Gastroesophageal sphincter (tissue), 3 donors: ENCODE data around the gene BCL2L1.
"Not testable (repeated sequence)": the region's sequence is repeated elsewhere in the genome, so short reads cannot be mapped to it uniquely, and the experiment has no call there.

Experiments
- CTCF ChIP-seq, 4 experiments: fragments of 200-600 bp in 2 of 4; fragments of 450-650 bp in 2 of 4; sonication (generic) in 1 of 4; IDR thresholded peaks; one replicate each; pipeline ENCODE4 v1.5.1; 2017 to 2019; ENCODE audit warnings: antibody characterized with exemption in 4 of 4, mild to moderate bottlenecking in 2 of 4, moderate library complexity in 2 of 4
- EP300 ChIP-seq: sonication (generic); formaldehyde crosslinking; IDR thresholded peaks from one replicate; pipeline ENCODE4 v1.6.1; 2017; ENCODE audit warnings: antibody characterized with exemption, mild to moderate bottlenecking
- POLR2A ChIP-seq, 2 donors: fragments of 450-650 bp; IDR thresholded peaks; one replicate each; pipeline ENCODE4 v1.6.1; 2017; ENCODE audit warnings: antibody characterized with exemption in 2 of 2, mild to moderate bottlenecking in 2 of 2, moderate library complexity in 1 of 2

GRCh38 chr20:31648104-31648503 is 74.6 kb downstream of the BCL2L1 start:
- TF ChIP-seq CTCF (IDR thresholded peaks at IDR 0.05); POLR2A (IDR thresholded peaks at IDR 0.05); EP300: not testable (repeated sequence)
